Astrocyte (in vitro differentiated cells and primary cell): Measurements from ENCODE around the gene ELMOD3. TPM values are rescaled to one million over a fixed set of nuclear protein-coding genes. Genes with fewer than 3 reads are reported as not detected.

ENCODE experiments used
- DNase-seq: peaks from one replicate; pipeline ENCODE4 v3.0.0-alpha.2; 2010; ENCODE audit warnings: low read depth
- FAIRE-seq: peaks from 2 replicates; lab custom pipeline; 2011; peaks lifted over from hg19 to GRCh38; lab: Jason Lieb, UNC
- H2AFZ ChIP-seq: 2 replicates; pipeline ENCODE4 v1.6.0; 2012; ENCODE audit warnings: low read depth, low read length, inconsistent platforms
- H3K27ac ChIP-seq: 2 replicates; pipeline ENCODE4 v1.5.1; 2011; ENCODE audit warnings: low read depth, low read length, inconsistent platforms
- H3K27me3 ChIP-seq: 2 replicates; pipeline ENCODE4 v1.6.0; 2011; ENCODE audit warnings: low read length, inconsistent platforms; ENCODE audit not compliant: insufficient read depth
- H3K36me3 ChIP-seq: 2 replicates; pipeline ENCODE4 v1.5.1; 2011; ENCODE audit warnings: low read length, inconsistent platforms; ENCODE audit not compliant: insufficient read depth
- H3K4me1 ChIP-seq: 2 replicates; pipeline ENCODE4 v1.5.1; 2011; ENCODE audit warnings: low read length, inconsistent platforms; ENCODE audit not compliant: insufficient read depth
- H3K4me2 ChIP-seq: 2 replicates; pipeline ENCODE4 v1.6.0; 2012; ENCODE audit warnings: low read length, inconsistent platforms
- H3K4me3 ChIP-seq: 2 replicates; pipeline ENCODE4 v1.5.1; 2011; ENCODE audit warnings: low read depth, mild to moderate bottlenecking, low read length, inconsistent platforms; ENCODE audit not compliant: insufficient read depth
- H3K79me2 ChIP-seq: 2 replicates; pipeline ENCODE4 v1.6.0; 2012; ENCODE audit warnings: mild to moderate bottlenecking, low read length, inconsistent platforms; ENCODE audit not compliant: insufficient read depth
- H3K9ac ChIP-seq: 2 replicates; pipeline ENCODE4 v1.6.0; 2012; ENCODE audit warnings: mild to moderate bottlenecking, low read length, inconsistent platforms
- H3K9me3 ChIP-seq: 2 replicates; pipeline ENCODE4 v1.5.1; 2012; ENCODE audit warnings: low read depth, mild to moderate bottlenecking, low read length, inconsistent platforms; ENCODE audit not compliant: insufficient read depth
- H4K20me1 ChIP-seq: 2 replicates; pipeline ENCODE4 v1.6.0; 2012; ENCODE audit warnings: low read length, inconsistent platforms; ENCODE audit not compliant: insufficient read depth
- H3K27ac Mint-ChIP-seq: one replicate; pipeline ENCODE4 v1.8.0; 2021; ENCODE audit warnings: mild to moderate bottlenecking, mixed read lengths; ENCODE audit not compliant: unreplicated experiment
- H3K27me3 Mint-ChIP-seq: one replicate; pipeline ENCODE4 v1.8.0; 2021; ENCODE audit warnings: low read depth, mixed read lengths; ENCODE audit not compliant: unreplicated experiment
- H3K36me3 Mint-ChIP-seq: one replicate; pipeline ENCODE4 v1.8.0; 2021; ENCODE audit warnings: low read depth, mixed read lengths; ENCODE audit not compliant: unreplicated experiment
- H3K4me1 Mint-ChIP-seq: one replicate; pipeline ENCODE4 v1.8.0; 2021; ENCODE audit warnings: low read depth, mixed read lengths; ENCODE audit not compliant: unreplicated experiment
- H3K4me3 Mint-ChIP-seq: one replicate; pipeline ENCODE4 v1.8.0; 2021; ENCODE audit warnings: mild to moderate bottlenecking, moderate library complexity, mixed read lengths; ENCODE audit not compliant: unreplicated experiment
- H3K9me3 Mint-ChIP-seq: one replicate; pipeline ENCODE4 v1.8.0; 2021; ENCODE audit warnings: mild to moderate bottlenecking, mixed read lengths; ENCODE audit not compliant: unreplicated experiment
- EZH2 ChIP-seq: IDR thresholded peaks from 2 replicates; pipeline ENCODE4 v1.6.1; 2012; ENCODE audit warnings: mild to moderate bottlenecking, low read length, inconsistent platforms; ENCODE audit not compliant: insufficient read depth
- total RNA-seq: library from RNA; stranded (reverse); gene quantifications from 2 replicates; pipeline ENCODE4 v1.2.1, GENCODE V29; 2021
- TF ChIP-seq, protein P1 (sequence below): IDR thresholded peaks from 2 replicates; pipeline ENCODE4 v1.5.1; 2011; ENCODE audit warnings: low read depth, mild to moderate bottlenecking, inconsistent platforms, low read length, moderate library complexity; ENCODE audit not compliant: insufficient read depth

The ELMOD3 gene
- total RNA-seq, 1 donor from 2014 or later, result 11.7 TPM

DNA sequence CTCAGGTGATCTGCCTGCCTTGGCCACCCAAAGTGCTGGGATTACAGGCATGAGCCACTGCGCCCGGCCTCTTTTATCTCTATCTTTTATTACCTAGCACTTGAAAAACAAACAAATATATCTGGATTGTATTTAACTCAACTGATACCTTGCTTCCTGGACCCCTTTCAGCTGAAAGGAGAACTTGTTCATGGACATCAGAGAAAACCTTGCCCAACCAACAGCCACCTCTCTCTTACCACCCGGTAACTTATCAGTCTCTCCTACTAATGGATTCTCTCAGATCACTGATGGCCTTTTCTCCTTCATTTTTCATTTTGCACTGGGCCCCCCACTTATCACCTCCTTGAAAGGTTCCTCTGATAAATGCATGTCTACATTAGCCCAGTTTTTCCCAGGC is 7.0 kb upstream of the ELMOD3 start:
- no peaks in the 10 kb centered on the region for H3K9me3 Mint-ChIP-seq
- no peak overlapping the region for H3K4me3 Mint-ChIP-seq
- peaks cover 19% of the 10 kb centered on the region for H3K36me3 ChIP-seq
- no peak overlapping the region for H2AFZ ChIP-seq
- H3K79me2 ChIP-seq, result peaks cover 2% of the 10 kb centered on the region
- H3K27ac ChIP-seq, result no peak overlapping the region
- no peaks in the 10 kb centered on the region for H3K4me1 Mint-ChIP-seq
- TF ChIP-seq, protein P1, sequence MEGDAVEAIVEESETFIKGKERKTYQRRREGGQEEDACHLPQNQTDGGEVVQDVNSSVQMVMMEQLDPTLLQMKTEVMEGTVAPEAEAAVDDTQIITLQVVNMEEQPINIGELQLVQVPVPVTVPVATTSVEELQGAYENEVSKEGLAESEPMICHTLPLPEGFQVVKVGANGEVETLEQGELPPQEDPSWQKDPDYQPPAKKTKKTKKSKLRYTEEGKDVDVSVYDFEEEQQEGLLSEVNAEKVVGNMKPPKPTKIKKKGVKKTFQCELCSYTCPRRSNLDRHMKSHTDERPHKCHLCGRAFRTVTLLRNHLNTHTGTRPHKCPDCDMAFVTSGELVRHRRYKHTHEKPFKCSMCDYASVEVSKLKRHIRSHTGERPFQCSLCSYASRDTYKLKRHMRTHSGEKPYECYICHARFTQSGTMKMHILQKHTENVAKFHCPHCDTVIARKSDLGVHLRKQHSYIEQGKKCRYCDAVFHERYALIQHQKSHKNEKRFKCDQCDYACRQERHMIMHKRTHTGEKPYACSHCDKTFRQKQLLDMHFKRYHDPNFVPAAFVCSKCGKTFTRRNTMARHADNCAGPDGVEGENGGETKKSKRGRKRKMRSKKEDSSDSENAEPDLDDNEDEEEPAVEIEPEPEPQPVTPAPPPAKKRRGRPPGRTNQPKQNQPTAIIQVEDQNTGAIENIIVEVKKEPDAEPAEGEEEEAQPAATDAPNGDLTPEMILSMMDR, result no peak
- no peak for TF ChIP-seq EZH2
- no peak overlapping the region for H3K4me3 ChIP-seq
- no peak overlapping the region for H3K9ac ChIP-seq
- H3K27me3 Mint-ChIP-seq, result no peaks in the 10 kb centered on the region
- peaks cover 15% of the 10 kb centered on the region for H4K20me1 ChIP-seq
- H3K36me3 Mint-ChIP-seq, result peaks cover 33% of the 10 kb centered on the region
- no peak overlapping the region for H3K27ac Mint-ChIP-seq
- FAIRE-seq (no peak), DNase-seq (no peak)
- no peaks in the 10 kb centered on the region for H3K4me1 ChIP-seq
- no peaks in the 10 kb centered on the region for H3K27me3 ChIP-seq
- H3K4me2 ChIP-seq, result no peak overlapping the region
- H3K9me3 ChIP-seq, result no peaks in the 10 kb centered on the region

DNA sequence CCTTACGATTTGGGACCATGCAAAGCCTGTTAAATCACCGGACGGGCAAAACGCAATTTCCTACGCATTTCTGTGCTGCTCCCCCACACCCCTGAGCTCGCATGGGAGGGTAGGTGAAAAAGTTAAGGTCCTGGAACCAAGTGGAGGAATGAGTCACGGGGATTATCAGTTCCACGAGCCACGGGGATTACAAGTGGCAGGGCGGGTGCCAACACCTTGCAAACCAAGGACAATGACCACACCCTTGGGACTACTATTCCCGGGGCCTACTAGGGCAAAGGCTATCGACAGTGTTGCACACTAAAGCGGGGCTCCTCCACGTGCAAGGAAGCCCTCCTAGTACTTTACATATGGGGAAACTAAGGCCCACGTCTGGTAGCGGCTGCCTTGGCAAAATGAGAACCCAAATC is 688 bp upstream of the ELMOD3 start:
- peaks cover 16% of the 10 kb centered on the region for H4K20me1 ChIP-seq
- no peak for TF ChIP-seq EZH2
- TF ChIP-seq, protein P1, result no peak
- no peaks in the 10 kb centered on the region for H3K27me3 ChIP-seq
- Mint-ChIP-seq H3K4me1 (peaks cover 11% of the 10 kb centered on the region), H3K27ac (peak overlapping the region; percentile 77), H3K27me3 (no peaks in the 10 kb centered on the region), H3K9me3 (no peaks in the 10 kb centered on the region), H3K36me3 (peaks cover 21% of the 10 kb centered on the region), H3K4me3 (peak overlapping the region; percentile 99)
- peak overlapping the region; percentile 69 for H2AFZ ChIP-seq
- peaks cover 9% of the 10 kb centered on the region for H3K4me1 ChIP-seq
- H3K4me2 ChIP-seq, result peak overlapping the region; percentile 98
- FAIRE-seq (no peak), DNase-seq (peak; percentile 7)
- peaks cover 9% of the 10 kb centered on the region for H3K36me3 ChIP-seq
- peak overlapping the region; percentile 97 for H3K9ac ChIP-seq
- peak overlapping the region; percentile 97 for H3K4me3 ChIP-seq
- H3K9me3 ChIP-seq, result no peaks in the 10 kb centered on the region
- H3K79me2 ChIP-seq, result peaks cover 37% of the 10 kb centered on the region
- H3K27ac ChIP-seq, result peak overlapping the region; percentile 49

DNA sequence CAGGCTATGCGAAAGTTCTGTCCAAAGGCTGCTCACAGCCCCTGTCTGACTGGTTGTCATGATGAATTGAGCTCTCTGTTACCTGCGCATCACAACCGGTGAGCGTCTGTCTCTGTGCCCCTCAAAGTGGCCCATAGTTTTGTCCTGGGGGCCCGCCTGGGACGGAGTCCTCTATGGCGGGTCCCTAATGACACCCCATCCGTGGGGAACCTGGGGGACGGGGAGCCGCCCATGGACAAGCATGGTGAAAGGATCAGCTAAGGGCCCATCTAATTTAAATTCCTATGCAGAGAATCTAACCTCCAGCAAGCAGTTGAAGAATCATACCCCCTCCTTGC is 473 bp downstream of the ELMOD3 start:
- FAIRE-seq (no peak), DNase-seq (no peak)
- Histone ChIP-seq H3K79me2 (peaks cover 37% of the 10 kb centered on the region), H3K9me3 (no peaks in the 10 kb centered on the region), H4K20me1 (peaks cover 11% of the 10 kb centered on the region), H3K27me3 (no peaks in the 10 kb centered on the region), H3K4me1 (peaks cover 9% of the 10 kb centered on the region), H3K27ac (peak overlapping the region; percentile 72), H2AFZ (peak overlapping the region; percentile 99), H3K9ac (peak overlapping the region; percentile 97), H3K4me2 (peak overlapping the region; percentile 98), H3K4me3 (peak overlapping the region; percentile 97), H3K36me3 (peaks cover 4% of the 10 kb centered on the region)
- TF ChIP-seq EZH2, result no peak
- TF ChIP-seq, protein P1, result no peak
- peaks cover 16% of the 10 kb centered on the region for H3K36me3 Mint-ChIP-seq
- H3K9me3 Mint-ChIP-seq, result no peaks in the 10 kb centered on the region
- no peaks in the 10 kb centered on the region for H3K27me3 Mint-ChIP-seq
- peak overlapping the region; percentile 99 for H3K4me3 Mint-ChIP-seq
- H3K4me1 Mint-ChIP-seq, result peaks cover 11% of the 10 kb centered on the region
- H3K27ac Mint-ChIP-seq, result peak overlapping the region; percentile 95
